NOMO-1 treated with dmso at 0.1 percent for 144 hours (cell line): ENCODE results near the gene ZMIZ1.

Experiments used
- DNase-seq: peaks from one replicate; lab custom pipeline; 2025; ENCODE audit not compliant: unreplicated experiment; lab: John Stamatoyannopoulos, UW

Gene ZMIZ1

GRCh38 chr10:79115302-79115701 is 46.5 kb downstream of the ZMIZ1 start:
- no peak for DNase-seq

GRCh38 chr10:79116368-79116767 is 47.6 kb downstream of the ZMIZ1 start:
- DNase-seq: no peak

DNA sequence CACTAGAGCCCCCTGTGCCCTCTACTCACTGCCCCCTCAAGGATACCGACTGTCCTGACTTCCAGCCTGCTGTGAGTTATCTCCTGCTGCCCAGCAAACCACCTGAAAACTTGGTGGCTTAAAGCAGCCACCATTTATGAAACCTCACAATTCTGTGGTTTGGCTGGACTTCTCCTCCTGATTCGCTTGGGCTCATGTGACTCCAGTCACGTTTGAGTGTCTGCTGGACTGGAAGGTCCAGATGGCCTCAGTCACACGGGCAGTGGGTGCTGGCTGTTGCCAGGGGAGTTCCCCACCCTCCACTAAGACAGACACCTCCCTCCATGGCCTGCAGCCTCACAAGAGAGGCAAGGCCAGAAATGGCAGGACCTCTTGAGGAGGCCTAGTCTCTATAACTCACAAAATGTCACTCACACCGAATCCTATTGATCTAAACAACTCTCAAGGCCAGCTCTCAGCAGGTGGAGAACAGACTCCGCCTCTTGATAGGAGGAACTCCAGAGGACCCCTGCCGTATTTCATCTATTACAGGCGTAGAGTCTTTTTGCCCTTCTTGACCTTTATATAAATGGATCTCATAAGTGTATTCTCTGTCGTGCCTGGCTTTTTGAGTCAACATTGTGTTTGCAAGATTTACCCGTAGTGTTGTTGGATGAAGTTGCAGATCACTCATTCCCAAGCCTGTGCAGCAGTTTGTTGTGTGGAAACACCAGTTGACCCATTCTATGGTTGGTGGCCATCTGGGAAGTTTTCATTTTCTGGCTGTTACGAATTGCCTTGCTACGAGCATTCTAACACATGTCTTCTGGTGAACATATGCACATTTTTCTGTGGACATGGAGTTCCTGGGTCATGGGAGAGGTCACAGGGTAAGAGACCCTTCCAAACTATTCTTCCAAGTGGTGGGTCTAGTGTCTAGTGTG is 48.3 kb downstream of the ZMIZ1 start:
- no peak for DNase-seq

- DNase-seq: no peak
These were observed 49.8 kb downstream of the ZMIZ1 start for GRCh38 chr10:79118286-79119202.

DNA sequence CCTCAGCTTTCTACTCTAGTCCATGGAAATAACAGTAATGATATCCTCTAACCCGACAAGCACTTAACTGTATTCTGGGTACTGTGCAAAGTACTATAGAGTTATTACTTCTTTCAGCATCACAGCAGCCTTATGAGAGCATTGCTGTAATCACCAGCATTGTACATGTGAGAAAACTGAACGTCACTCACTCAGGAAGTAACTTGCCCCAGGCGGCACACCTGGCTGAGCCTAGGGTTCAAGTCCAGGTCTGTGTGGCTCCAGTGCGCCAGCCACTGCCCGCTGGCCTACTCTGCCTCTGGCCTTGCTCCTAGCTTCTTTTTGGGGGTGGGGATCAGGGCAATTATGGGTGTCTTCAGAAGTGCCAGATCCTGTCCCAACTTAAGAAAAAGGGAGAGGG is 50.5 kb downstream of the ZMIZ1 start:
- DNase-seq: no peak

DNA sequence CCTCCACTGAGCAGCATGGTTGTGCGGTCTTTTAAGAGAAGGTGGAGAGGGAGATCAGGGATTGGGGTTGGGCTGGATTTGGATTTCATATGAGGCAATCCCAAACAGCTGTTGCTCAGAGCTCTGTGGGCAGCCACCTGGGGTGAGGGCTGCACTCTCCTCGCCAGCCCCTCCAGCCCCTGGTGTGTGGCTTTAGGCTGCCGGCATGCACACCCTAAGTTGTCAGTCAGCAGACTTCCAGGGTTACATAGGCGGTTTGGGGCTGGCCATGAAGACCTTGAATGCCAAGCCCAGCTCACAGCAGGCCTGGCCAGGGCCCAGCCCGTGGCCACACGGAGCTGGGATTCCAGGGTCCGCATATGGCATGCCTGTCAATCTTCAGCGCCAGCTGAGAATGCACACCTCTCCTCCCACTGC is 54.8 kb downstream of the ZMIZ1 start:
- no peak for DNase-seq

DNA sequence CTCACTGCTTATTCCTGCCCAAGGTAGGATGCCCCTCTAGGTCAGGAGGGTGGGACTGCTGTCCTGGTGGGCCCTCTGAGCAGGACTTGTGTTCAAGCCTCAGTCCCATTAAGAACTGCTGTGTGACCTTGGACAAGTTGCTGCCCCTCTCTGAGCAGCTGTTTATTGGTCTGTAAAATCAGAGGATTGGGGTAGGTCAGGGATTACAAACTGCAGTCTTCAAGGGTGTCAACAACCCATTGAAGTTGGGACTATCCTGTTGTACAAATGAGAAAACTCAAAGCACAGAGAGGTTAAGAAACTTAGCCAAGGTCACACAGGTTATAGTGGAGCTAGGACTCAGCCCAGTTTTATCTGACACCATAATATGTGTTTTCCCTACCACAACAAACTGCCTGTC is 55.3 kb downstream of the ZMIZ1 start:
- DNase-seq: no peak

DNA sequence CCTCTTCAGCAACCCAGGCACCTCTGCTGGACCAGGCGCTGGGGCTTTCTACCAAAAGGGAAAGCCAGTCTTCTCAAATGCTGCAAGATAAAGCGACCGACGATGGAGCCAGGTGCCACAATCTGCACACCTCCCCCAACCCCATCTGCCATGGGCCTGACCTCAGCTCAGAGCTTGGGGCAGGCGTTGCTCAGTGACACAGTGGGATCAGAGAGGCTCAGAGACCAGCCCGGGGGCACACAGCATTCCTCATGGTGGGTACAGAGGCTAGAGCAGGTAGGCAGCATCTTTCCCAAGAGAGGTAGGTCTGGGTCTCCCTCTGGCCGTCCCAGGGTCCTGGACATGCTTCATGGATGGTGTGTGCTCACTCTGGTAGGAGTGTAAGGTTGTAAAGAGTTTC is 56.3 kb downstream of the ZMIZ1 start:
- DNase-seq: no peak

- no peak for DNase-seq
These were observed 57.8 kb downstream of the ZMIZ1 start for GRCh38 chr10:79126351-79127080.

GRCh38 chr10:79127151-79127961 is 58.6 kb downstream of the ZMIZ1 start:
- peak; percentile 35 for DNase-seq

GRCh38 chr10:79128241-79128922 is 59.6 kb downstream of the ZMIZ1 start:
- no peak for DNase-seq

GRCh38 chr10:79128923-79129305 is 60.1 kb downstream of the ZMIZ1 start:
- no peak for DNase-seq

GRCh38 chr10:79129361-79129997 is 60.7 kb downstream of the ZMIZ1 start:
- DNase-seq: no peak

DNA sequence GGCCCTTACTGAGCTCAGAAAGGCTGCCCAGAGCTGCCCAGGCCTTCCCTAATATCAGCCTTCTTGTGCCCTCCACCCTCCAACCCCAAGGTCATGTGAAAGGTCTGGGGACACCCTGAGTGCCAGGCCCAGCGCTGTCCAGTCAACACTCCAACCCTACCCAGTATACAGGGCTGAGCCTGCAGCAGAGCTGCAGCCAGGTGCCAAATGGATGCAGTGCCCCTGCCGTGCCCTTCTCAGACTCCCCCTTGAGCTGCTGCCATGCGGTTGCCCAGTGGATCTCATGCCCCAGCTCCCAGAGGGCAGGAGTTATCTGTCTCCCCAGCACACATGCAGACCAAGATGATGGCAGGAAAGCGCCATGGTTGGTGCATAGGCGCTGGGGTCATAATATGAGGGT is 61.5 kb downstream of the ZMIZ1 start:
- no peak for DNase-seq

- DNase-seq: no peak
These were observed 62.1 kb downstream of the ZMIZ1 start for GRCh38 chr10:79130846-79131245.

DNA sequence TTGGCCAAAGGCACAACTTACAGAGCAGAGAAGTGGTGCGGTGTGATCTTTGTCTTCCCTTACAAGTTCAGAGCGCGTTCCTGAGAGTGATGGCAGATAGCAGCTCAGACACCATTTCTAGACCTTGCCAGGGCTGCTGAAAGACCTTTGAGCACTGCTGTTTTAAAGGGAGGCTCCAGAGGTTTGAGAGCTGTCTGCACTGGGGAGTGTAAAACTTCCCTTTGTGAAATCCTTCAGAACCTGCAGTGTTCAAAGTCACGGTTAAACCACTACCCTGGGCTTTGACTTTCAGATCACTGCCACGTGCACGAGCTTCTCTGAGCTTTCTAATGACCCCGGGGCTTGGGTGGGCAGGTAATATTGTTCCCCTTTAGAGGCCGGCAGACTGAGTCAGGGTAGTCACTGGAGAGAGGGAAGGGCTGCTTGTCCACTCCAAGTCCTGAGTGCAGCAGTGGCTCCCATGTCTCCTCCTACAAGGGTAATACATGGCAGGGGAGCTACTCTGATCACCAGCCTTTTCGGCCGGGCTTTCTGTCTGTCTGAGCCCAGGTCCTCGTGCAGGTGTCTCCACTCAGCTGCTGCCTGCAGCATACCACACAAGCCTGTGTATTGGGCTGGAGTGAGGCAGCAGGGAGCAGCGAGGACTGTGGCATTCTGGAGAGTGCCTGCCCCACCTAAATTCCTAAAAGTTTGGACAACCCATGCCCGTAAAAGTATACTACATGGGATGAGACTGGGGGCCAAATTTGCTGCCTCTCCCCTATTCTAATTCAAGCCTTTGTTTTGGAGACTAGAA is 63.3 kb downstream of the ZMIZ1 start:
- DNase-seq: no peak

GRCh38 chr10:79132681-79133381 is 64.1 kb downstream of the ZMIZ1 start:
- DNase-seq: peak; percentile 68

GRCh38 chr10:79133416-79133815 is 64.7 kb downstream of the ZMIZ1 start:
- no peak for DNase-seq
